HepG2 (cell line): ENCODE measurements around the gene ADGRB3.

ENCODE experiments used
- POLR2A ChIP-seq, 2 experiments: IDR thresholded peaks; 2 replicates each; pipeline ENCODE4 v1.6.1; 2011; ENCODE audit warnings: low read depth in 2 of 2, low read length in 2 of 2, mild to moderate bottlenecking in 1 of 2, moderate library complexity in 1 of 2; ENCODE audit not compliant: insufficient read depth in 1 of 2
- TF ChIP-seq, protein P1 (sequence below): sonication (generic); formaldehyde crosslinking; IDR thresholded peaks from 2 replicates; pipeline ENCODE4 v1.8.1; 2023; ENCODE audit warnings: missing genetic modification reagents, inconsistent platforms, borderline replicate concordance

DNA sequence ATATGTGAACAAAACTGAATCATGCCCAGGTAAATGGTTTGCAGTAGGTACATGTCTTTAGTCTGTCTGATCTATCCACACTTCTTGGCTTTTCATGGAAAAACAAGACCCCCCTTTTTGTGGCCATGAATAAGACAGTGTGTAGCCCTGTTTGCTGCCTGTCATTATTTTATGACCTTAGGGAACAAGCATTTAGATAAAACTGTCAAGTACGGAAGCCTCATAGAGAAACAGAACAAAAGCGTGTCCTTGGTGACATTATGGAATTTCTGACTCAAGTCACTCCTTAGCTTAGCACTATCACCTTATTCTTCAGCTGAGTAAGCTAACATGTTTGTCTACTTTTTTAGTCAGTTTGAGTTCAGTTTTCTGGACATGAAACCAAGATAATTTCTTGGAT is 476.2 kb downstream of the ADGRB3 start:
- TF ChIP-seq, protein P1, sequence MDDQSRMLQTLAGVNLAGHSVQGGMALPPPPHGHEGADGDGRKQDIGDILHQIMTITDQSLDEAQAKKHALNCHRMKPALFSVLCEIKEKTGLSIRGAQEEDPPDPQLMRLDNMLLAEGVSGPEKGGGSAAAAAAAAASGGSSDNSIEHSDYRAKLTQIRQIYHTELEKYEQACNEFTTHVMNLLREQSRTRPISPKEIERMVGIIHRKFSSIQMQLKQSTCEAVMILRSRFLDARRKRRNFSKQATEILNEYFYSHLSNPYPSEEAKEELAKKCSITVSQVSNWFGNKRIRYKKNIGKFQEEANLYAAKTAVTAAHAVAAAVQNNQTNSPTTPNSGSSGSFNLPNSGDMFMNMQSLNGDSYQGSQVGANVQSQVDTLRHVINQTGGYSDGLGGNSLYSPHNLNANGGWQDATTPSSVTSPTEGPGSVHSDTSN (CRISPR knock-in tag) = no peak
- TF ChIP-seq POLR2A (IDR thresholded peaks at IDR 0.05; ENCODE audit: insufficient read depth in 1 of 2, low read depth in 2 of 2, low read length in 2 of 2) = no peak
